HG03060 (cell line): ENCODE results near the gene MCMBP.

Experiments
- ATAC-seq: cut with Tn5 transposase; IDR thresholded peaks from one replicate; pipeline ENCODE4 v1.9.1; 2021; ENCODE audit warnings: low read depth, moderate number of reproducible peaks; ENCODE audit not compliant: unreplicated experiment

Gene MCMBP

GRCh38 chr10:119834188-119834587 lies 38.5 kb downstream of the MCMBP start:
- ATAC-seq: no peak

- no peak for ATAC-seq
These were observed 39.7 kb downstream of the MCMBP start for GRCh38 chr10:119832951-119833350.

GRCh38 chr10:119831656-119832055 lies 41.0 kb downstream of the MCMBP start:
- ATAC-seq: no peak

- no peak for ATAC-seq
These were observed 41.8 kb downstream of the MCMBP start for GRCh38 chr10:119830851-119831250.

- no peak for ATAC-seq
These were observed 43.2 kb downstream of the MCMBP start for GRCh38 chr10:119829429-119829828.

GRCh38 chr10:119827430-119827829 lies 45.2 kb downstream of the MCMBP start:
- ATAC-seq: no peak

- no peak for ATAC-seq
These were observed 45.9 kb downstream of the MCMBP start for GRCh38 chr10:119826771-119827170.

GRCh38 chr10:119824299-119824698 lies 48.3 kb downstream of the MCMBP start:
- no peak for ATAC-seq

GRCh38 chr10:119821182-119821581 lies 51.5 kb downstream of the MCMBP start:
- no peak for ATAC-seq

GRCh38 chr10:119818889-119819270 lies 53.8 kb downstream of the MCMBP start:
- no peak for ATAC-seq

GRCh38 chr10:119817991-119818888 lies 54.4 kb downstream of the MCMBP start:
- ATAC-seq: no peak

GRCh38 chr10:119815671-119816070 lies 57.0 kb downstream of the MCMBP start:
- ATAC-seq: no peak

GRCh38 chr10:119812684-119813083 lies 60.0 kb downstream of the MCMBP start:
- ATAC-seq: no peak

GRCh38 chr10:119811122-119811521 lies 61.5 kb downstream of the MCMBP start:
- ATAC-seq: no peak

GRCh38 chr10:119807960-119808697 lies 64.5 kb downstream of the MCMBP start:
- no peak for ATAC-seq

GRCh38 chr10:119806334-119807130 lies 66.1 kb downstream of the MCMBP start:
- no peak for ATAC-seq

- ATAC-seq: no peak
These were observed 66.9 kb downstream of the MCMBP start for GRCh38 chr10:119805702-119806230.

- ATAC-seq: no peak
These were observed 69.4 kb downstream of the MCMBP start for GRCh38 chr10:119803264-119803663.

GRCh38 chr10:119801998-119802538 lies 70.6 kb downstream of the MCMBP start:
- ATAC-seq: no peak

- no peak for ATAC-seq
These were observed 71.5 kb downstream of the MCMBP start for GRCh38 chr10:119801176-119801575.
